DMS153 (cell line): ENCODE data around the gene FSCN2.
"Not testable (repeated sequence)": the region's sequence is repeated elsewhere in the genome, so short reads cannot be mapped to it uniquely, and the experiment has no call there.

ENCODE experiments used
- DNase-seq: peaks from one replicate; lab custom pipeline; 2025; lab: John Stamatoyannopoulos, UW

FSCN2 gene

DNA sequence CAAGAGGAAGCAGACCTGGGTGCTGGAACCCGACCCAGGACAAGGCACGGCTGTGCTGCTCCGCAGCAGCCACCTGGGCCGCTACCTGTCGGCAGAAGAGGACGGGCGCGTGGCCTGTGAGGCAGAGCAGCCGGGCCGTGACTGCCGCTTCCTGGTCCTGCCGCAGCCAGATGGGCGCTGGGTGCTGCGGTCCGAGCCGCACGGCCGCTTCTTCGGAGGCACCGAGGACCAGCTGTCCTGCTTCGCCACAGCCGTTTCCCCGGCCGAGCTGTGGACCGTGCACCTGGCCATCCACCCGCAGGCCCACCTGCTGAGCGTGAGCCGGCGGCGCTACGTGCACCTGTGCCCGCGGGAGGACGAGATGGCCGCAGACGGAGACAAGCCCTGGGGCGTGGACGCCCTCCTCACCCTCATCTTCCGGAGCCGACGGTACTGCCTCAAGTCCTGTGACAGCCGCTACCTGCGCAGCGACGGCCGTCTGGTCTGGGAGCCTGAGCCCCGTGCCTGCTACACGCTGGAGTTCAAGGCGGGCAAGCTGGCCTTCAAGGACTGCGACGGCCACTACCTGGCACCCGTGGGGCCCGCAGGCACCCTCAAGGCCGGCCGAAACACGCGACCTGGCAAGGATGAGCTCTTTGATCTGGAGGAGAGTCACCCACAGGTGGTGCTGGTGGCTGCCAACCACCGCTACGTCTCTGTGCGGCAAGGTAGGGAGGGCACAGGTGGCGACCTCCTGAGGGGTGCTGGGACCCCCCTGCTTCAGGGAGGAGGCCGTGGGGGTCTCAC lies 667 bp downstream of the FSCN2 start:
- no peak for DNase-seq

DNA sequence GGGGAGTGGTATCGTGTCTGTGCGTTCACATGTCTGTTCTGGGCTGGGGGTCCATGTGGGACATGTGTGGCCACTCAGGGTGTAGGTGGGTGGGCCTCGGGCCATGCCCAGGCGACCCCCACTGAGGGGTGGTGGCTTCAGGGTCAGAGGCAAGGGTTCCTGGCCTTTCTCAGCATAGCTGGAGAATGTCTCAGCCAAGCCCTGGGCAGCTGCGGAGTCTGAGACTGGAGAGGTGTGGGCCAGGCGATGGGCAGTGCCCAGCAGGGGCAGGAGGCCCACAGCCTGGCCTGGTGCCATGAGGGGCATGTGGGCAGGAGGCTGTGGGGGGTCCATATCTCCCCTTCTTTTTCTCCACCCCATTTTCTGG lies 1.2 kb downstream of the FSCN2 start:
- no peak for DNase-seq

DNA sequence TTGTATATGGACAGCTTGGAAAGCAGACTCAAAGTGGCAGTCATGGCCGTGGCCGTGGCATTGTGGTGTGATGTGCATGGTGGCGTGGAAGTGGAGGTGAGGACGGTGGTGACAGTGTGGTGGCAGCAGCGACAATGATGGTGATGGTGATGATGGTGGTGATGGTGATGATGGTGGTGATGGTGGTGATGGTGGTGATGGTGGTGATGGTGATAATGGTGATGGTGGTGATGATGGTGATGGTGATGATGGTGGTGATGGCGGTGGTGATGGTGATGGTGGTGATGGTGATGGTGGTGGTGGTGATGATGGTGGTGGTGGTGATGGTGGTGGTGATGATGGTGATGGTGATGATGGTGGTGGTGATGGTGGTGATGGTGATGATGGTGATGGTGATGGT lies 2.8 kb downstream of the FSCN2 start:
- not testable (repeated sequence) for DNase-seq

DNA sequence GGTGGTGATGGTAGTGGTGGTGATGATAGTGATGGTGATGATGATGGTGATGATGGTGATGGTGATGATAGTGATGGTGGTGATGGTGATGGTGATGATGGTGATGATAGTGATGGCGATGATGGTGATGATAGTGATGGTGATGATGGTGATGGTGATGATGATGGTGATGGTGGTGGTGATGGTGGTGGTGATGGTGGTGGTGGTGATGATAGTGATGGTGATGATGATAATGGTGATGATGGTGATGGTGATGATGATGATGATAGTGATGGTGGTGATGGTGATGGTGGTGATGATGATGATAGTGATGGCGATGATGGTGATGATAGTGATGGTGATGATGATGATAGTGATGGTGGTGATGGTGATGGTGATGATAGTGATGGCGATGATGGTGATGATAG lies 3.8 kb downstream of the FSCN2 start:
- not testable (repeated sequence) for DNase-seq

DNA sequence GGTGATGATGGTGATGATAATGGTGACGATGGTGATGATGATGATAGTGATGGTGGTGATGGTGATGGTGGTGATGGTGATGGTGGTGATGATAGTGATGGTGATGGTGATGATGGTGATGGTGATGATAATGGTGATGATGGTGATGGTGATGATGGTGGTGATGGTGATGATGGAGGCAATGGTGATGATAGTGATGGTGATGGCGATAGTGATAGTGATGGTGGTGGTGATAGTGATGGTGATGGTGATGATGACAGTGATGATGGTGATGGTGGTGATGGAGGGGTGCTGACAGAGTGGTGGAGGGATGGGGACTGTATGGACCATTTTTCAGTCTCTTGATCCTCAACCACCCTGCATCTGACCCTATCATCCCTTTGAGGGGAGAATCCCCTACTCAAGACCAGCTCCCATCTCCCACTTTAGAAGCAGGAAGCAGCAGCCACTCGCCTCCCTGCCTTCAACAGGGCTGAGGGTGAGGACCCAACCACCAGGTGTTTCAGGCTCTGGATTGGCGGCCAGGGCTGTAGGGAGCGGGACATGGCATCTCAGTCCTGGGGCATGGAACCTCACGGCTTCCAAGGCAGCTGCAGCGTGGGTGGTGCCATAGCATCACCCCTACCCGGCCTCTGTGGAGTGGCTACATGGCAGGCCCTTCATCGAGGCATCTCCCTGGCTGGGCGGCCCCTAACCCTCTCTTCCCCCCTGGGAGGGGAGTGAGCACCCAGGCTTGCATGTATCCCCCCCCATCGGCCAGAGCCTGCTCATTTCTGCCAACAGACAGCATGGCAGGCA lies 4.5 kb downstream of the FSCN2 start:
- no peak for DNase-seq

DNA sequence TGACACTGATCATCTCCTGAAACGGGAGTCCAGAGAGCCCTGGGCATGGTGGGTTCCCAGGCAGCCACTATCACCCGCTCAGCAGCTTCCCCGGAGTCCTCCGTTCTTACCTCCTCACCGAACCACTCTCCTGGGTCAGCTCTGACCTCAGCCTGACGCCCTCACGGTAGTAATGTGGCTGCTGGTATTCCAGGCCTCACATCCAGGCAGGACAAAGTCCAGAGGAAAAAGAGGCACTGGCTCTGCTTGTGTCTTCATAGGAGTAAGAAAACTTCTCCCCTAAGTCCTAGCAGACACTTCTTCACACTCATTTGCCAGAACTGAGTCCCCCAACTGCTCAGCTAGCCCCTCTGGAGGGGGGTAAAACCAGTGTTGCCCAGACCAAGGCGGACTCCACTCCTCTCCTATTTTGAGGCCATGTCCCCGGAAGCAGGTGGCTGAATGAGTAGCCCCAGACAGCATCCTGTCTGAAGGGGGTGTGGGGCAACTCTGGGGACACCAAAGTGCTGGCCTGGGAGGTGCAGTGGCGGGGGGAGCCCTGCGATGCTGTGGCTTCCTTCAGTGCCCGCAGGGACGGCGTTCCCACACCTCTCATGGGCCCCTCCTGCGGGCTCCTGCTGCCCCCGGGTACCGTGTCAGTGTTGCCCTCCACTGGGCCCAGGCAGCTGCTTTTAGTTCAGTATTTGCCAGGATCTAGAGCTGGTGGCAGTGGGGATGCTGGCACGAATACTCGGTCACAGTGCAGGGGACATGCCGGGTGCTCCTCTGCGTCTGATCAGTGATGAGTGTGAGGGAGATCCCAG lies 5.4 kb downstream of the FSCN2 start:
- no peak for DNase-seq

DNA sequence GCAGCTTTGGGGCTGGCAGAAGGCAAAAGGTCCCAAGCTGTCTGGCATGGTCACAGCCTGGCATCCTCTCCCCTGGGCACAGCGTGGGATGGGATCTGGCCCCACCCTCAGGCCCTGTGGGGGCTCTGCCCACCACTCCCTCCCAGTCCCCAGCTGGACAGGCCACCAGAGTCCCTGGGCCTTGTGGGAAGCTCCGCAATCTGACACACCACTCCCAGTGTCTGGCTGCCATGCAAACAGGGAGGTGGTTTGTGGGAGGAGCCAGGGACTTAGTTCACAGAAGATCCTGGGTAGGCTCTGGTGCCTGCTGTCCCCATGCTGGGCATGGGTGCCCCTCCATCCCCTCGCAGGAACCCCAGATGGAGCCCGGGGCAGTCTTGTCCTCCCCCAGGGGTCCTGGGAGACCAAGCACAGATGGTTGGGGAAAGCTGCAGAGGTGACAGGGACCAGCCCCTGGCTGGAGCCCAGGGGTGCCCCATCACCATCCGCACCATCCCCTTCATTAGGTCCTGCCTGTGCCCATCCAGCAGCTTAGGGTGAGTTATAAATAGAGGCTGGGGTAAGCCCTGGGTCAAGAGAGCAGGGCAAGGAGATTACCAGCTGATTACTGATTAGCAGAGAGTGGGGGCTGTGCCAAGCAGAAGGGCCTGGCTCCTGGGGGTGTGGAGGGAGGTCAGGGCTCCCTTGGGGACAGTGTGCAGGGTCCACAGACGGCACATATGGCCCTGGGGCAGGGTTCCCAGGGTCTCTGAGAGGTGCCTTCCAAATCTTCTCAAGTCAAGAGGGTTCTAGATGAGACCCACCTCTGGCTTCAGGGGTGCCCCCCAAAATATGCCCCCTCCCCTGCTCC lies 6.2 kb downstream of the FSCN2 start:
- no peak for DNase-seq

DNA sequence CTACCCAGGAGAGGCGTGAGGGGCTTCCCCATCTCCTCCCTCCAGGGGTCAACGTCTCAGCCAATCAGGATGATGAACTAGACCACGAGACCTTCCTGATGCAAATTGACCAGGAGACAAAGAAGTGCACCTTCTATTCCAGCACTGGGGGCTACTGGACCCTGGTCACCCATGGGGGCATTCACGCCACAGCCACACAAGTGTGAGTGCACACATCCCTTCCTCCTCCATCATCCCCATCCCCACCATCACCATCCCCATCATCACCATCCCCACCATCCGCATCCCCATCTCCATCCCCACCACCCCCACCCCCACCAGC lies 6.8 kb downstream of the FSCN2 start:
- no peak for DNase-seq

DNA sequence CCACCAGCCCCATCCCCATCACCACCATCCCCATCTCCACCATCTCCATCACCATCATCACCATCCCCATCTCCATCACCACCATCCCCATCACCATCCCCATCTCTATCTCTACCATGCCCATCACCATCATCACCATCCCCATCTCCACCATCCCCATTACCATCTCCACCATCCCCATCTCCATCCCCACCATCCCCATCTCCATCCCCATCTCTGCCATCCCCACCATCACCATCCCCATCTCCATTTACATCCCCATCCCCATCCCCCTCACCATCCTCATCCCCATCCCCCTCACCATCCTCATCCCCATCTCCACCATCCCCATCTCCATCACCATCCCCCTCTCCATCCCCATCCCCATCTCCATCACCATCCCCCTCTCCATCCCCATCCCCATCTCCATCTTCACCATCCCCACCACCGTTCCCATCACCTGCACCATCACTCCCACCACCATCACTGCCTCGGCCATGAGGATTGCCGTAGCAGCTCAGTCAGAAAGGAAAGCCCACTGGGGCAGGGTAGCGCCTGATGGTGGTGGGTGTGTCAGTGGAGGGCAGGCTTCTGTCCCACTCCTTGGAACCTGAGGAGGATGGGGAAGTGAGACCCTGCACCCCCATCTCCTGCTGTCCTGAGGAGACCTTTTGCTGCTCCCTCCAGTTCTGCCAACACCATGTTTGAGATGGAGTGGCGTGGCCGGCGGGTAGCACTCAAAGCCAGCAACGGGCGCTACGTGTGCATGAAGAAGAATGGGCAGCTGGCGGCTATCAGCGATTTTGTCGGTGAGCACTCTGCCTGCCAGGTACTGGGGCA lies 7.5 kb downstream of the FSCN2 start:
- no peak for DNase-seq

DNA sequence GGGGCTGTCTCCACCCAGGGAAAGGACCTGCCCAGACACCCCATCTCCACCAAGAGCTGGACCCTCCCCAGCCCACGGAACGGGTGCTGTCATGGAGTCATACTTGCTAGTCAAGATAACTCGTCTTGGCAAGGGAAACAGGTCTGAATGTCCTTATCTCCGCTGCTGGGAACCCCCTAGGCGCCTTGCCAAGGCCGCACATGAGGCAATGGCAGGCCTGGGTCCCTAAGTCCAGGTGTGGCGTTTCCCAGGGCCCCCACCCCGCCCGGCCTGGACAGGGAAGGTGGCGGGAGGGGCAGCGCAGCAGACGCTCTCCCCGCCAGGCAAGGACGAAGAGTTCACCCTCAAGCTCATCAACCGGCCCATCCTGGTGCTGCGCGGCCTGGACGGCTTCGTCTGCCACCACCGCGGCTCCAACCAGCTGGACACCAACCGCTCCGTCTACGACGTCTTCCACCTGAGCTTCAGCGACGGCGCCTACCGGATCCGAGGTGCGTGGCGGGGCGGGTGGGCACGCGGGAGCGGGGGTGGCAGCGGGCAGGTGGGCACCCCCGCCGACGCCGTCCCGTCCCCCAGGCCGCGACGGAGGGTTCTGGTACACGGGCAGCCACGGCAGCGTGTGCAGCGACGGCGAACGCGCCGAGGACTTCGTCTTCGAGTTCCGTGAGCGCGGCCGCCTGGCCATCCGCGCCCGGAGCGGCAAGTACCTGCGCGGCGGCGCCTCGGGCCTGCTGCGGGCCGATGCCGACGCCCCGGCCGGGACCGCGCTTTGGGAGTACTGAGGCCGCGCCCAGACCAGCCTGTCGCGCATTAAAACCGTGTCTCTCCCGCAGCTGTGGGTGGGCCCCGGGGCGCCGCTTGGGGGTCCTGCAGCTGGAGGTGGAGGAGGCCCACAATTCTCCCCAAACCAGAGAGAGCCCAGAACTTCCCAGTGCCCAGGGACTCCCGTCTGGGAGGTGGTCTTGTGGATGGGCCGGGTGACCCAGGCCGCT lies 8.4 kb downstream of the FSCN2 start:
- DNase-seq: no peak

DNA sequence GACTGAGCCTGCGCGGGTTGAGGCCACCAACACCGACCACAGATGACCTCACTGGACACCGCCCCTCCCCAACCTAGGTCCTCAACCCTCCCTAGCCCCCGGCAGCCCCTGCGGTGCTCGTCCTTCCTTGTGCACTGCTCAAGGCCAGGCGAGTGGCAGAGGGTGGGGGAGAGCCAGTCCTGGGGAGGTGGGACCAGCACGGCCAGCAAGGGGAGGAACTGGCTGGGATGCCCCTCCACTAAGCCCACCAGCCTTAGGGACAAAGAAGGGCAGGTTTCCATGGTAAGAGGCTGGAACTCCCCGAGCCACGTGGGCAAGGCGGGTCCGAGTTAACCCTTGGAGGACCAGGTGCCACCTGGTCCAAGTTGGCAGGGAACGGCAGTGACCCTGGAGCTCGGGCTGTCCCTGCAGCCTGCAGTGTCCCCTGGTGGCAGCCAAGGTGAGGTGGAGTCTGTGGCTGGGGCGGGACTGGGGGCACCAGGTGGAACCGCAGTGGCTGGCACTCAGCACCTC lies 9.2 kb downstream of the FSCN2 start:
- peak; percentile 85 for DNase-seq

DNA sequence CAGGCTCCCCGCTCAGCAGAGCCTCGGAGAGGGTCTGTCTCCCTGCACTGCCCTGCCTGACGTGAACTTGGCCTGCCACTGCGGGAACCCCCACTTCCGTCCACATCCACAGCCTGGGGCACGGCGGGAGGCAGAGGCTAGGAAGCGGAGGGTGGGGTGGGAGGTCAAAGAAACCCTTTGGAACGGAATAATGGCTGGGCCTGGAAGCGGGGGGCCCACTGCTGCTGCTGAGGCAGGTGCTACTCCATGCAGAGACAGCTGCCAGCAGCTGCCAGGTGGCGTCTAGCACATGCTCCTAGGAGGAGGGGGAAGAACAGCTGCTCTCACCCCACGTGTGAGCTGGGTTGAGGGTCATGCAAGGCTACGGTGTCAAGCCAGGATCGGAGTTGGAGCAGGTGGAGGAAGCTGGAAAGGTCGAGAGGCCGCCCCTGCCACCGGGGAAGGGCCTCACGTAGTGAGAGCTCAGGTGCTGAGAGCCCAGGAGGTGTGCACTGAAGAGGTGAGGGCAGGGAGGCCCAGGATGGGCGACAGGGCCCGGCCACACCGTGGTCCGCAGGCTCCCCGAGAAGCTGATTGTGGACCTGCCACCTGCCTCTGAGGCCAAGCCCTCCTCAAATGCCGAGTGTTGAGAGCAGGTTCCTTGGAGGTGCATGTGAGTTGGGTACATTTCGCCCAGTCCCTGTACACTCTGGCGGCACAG lies 9.8 kb downstream of the FSCN2 start:
- peak; percentile 92 for DNase-seq

DNA sequence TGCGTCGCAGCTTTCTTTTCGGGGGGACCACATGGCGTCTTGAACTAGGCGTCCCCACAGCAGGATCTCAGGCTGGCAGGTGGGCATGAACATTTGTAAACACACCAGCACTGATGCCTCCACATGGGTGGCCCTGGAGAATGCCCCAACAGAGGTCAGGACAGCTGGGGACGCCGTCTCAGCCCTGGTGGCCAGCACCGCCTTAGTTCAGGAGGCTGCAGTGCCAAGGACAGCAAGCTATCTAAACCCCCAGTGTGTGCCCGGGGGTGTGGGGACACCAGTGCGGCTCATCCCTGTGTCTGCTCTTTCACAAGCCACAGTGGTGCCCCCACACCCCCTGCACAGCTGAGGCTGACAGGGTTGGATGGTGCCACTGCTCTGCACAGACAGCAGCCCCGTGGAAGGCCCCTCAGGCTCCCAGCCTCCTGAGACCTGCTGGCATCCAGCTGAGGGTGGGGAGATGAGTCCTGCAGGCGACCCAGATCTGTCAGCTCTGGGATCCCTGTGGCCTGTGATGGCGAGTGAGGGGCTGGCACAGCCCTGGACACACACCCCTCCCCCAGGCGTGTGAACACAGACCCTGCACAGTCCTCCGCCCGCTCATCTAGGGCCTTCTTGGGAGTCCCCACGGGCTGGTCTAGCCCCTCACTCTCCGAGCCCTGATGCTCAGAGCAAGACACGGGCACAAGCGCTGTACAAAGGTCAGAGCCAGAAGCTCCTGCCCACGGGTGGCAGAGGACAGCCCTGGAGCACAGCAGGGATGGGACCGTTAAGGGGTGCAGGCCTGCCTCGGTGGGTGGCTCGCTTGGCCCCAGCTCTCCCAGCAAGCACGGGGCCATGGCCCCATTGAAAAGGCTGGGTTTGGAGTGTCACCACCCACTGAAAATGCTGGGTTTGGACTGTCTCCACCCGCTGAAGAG lies 10.7 kb downstream of the FSCN2 start:
- DNase-seq: no peak

DNA sequence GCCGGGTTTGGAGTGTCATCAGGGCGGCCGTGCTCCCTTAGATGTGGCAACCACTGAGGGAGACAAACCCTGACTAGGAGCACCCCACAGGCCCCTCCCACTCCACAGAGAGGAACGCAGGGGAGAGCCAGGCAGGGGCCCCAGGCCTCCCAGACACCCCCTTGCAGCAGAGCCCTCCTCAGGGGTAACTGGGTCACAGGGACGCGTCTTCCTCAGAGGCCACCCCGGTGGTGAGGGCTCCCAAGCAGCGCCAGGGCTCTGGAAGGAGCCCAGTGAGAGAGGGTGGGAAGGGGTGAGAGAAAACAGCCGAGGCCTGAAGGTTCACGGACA lies 11.4 kb downstream of the FSCN2 start:
- no peak for DNase-seq

DNA sequence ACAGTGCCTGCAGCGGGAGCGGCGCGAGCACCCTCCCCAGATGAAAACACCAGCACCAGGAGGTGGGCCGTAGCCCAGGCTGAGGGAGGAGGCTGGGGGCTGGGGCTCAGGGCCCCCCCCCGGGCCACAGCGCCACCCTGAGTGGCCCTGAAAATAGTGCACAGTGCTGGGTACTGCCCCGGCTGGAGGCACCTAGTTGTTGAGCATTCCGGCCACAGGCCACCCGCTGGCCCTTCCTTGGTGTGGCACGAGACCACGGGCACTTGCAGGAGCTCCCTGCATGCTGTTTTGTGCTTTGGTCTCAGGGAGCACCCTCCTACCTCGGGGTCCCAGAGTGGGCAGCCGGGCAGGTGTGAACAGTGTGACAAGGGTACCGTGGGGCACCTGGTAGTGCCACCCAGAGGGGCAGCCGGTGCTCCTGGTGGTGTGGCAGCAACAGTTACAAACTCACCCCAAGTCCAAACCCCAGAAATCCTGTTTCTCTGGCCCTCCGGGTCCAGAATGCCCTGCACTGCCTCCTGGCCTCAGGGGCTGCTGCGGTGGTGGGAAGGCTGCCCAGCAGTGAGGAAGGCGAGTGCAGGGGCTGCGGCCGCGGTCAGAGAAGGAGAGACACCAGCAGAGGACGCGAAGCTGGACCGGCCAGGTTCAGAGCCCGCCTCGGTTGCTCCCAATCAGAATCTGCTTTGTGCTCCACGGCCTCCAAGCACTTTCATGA lies 11.9 kb downstream of the FSCN2 start:
- no peak for DNase-seq

DNA sequence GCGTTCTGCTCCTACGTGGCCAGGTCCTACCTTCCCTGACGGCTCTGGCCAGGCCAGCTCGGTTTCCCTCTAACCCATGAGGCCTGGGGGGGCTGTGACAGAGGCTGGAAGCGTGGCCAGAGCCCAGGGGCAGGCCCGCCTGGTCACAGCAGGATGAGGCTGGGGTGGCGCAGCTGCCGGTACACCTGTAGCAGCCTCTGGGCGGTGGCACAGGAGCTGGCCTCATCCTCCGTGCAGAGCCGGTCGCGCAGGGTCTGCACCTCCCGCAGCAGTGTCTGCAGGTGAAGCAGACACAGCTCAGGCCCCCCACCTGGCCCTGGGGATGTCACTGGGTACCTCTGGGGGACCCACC lies 12.5 kb downstream of the FSCN2 start:
- no peak for DNase-seq

DNA sequence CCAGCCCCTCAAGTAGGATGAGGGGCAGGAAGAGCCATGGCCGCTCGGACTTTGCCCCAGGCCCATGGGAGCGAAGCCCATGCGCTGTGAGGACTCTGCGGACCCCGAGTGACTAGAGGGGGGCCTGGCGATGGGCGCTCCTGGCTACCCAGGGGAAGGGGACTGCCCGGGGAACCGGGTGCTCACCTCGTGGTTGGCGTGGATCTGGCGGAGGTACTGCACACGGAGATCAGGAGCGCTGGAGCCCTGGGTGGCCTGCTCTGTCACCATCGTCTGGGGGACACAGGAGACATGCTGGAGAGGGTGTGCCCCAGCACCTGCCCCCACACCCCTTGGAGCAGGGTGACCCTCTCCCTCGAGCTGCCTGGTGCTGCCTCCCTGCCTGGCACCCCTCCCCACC lies 12.9 kb downstream of the FSCN2 start:
- DNase-seq: no peak
